T-helper 9 cell (primary cell): Measurements from ENCODE around the gene ELOA.
A peak's percentile ranks its signal among the peaks of the same experiment; 100 is the strongest.
"Not testable (repeated sequence)": the region's sequence is repeated elsewhere in the genome, so short reads cannot be mapped to it uniquely, and the experiment has no call there.

ENCODE experiments used
- DNase-seq: peaks from one replicate; pipeline ENCODE4 v3.0.0-alpha.2; 2020

ELOA gene

DNA sequence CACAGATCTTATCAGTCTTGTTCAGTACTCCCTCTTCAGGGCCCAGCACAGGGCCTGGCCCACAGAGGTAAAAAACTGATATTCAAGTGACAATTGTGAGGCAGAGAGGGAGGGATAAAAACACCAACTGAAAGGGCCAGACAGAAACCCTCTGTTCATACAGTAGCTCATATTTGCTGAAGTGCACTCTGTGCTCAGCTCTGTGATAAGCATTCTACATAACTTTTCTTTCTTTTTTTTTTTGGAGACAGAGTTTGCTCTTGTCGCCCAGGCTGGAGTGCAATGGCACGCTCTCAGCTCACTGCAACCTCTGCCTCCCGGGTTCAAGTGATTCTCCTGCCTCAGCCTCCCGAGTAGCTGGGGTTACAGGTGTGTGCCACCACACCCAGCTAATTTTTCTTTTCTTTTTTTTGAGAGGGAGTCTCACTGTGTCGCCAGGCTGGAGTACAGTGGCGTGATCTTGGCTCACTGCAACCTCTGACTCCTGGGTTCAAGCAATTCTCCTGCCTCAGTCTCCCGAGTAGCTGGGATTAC lies 59.6 kb downstream of the ELOA start:
- DNase-seq, result not testable (repeated sequence)

DNA sequence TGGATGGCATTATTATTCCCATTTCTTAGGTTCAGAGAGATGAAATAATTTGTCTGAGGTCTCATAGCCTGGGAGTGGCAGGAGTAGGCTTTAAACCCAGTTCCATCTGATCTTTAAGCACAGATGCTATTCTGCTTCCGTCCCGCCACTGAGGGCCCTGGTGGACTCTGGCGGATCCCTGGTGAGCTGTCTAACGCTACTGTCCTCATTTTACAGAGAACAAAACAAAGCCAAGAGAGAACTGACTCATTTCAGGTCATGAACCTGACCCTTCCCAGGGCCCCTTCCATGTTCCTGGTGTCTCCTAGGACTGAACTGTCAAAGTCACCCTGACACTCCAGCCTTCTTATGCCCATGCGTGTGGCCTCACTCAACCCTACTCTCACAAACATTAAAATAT lies 60.4 kb downstream of the ELOA start:
- no peak for DNase-seq

DNA sequence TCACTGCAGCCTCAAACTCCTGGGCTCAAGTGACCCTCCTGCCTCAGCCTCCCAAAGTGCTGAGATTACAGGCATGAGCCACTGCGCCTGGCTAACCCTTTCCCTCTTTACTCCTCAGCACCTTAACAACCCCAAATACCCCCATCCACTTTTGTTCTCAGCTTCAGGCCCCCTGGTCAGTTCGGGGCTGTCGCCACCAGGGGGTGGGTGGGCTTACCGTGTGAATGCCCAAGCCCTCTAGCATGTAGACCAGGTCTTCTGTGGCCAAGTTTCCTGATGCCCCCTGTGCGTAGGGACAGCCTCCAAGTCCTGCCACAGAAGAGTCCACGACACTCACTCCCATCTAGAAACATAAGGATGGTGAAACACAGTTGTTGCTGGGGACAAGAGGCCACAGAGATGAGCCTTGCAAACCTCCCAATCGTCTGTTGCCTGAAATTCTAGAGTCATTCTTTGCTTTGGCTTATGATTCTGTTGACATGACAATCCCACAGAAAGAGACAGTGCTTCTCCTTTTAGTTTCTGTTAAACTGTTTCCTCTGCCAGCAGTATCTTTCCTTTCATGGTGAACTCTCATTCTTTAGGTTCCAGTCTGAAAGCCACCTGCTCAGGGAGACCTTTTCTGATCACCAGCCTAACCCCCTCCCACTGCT lies 61.0 kb downstream of the ELOA start:
- no peak for DNase-seq

DNA sequence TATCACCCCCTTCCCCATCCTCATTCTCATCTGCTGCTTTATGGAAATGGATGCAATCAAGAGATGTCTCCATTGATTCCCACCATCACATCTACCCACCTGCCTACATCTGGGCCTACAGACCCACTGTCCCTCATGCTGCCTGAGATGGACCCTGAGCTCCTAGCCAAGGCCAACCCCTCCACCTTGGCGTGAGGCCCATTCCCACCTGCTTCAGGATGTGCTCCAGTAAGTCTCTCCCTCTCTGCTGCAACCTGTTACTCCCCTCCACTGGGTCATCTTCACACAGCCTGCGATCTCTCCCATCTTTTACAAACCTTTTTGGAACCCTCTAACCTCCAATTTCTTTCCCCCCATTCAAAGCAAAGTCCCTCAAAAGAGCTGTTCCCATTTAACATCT lies 61.8 kb downstream of the ELOA start:
- DNase-seq, result no peak

DNA sequence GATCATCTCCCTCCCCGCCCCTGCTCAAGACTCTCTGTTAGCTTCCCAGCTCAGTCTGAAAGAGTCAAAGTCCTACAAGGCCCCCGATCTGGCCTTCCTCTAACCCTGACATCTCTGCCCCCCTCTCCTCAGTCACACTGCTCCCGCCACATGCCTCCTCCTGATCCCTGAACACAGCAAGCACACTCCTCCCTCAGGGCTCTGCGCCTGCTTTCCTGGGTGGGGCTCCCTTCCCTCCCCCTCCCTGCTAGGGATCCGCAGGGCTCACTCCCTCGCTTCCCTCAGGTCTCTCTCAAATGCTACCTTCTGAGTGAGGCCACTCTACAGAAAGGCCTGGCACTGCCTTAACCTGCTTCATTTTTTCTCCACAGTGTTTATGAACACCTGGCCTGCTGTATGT lies 63.0 kb downstream of the ELOA start:
- DNase-seq, result no peak

DNA sequence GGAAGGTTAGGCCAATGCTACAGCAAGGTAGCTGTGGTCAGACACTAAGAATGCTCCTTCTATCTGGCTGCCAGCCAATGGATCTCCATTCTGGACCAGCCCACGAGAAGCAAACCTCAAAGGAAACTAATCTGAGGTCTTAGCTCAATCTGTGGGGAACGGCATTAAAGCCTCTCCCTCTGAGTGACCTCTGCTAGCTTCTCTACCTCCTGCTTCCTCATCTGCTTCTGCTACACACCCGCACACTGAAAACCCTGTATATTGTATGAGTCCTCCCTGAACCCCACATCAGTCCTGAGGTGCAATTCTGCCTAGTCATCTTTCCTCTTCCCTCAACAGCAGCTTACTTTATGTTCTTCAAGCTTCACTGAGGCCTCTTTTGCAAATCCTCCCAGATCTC lies 64.2 kb downstream of the ELOA start:
- no peak for DNase-seq

DNA sequence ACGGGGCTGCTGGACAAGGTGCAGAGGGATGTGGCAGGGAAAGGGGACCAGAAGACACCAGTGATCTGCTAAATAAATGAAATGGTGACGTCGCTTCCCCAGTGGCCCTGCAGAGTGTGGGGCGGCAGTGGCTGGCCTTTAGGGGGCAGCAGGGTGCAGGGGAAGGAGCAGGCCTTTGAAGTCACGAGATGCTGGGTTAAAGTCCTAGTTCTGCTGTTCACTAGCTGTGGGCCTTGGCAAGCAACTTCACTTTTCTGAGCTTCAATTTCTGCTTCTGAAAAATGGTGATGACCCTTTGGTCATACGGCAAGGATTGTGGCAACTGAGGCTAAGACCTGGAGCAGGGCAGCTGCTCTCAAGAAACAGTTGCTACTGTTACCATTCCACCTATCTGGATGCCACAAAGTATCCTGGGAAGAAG lies 66.5 kb downstream of the ELOA start:
- peak; percentile 74 for DNase-seq

DNA sequence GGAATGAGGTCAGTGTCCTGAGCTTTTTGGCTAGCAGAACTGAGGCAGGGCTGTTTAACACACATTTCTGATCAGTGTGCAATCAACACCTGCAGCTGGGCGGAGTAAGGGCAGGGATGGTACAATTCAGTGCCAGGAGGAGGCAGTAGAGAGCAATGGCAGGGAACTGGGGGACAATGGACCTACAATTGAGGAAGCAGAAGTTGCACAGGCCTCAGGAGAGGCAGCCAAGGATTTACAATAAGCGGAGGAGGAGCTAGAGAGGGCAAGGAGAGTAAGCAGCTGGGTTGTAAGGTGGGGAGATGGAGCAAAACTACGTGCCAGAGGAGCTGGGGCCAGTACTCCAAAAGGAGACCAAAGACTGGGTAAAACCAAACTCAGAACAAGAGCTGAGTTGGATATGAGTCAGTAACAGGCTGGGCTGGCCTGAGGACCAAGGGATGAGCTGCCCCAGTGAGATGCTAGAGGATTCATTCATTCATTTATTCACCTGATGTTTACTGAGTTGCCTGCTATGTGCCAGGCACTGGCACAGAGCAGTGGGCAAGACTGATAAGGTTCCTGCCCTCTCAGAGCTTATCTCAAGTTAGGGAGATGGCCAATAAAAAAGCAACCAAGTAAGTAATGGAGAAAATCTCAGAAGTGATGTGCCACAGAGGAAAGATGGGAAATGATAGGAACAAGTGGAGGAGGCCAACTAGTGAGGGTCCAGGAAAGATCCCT lies 67.7 kb downstream of the ELOA start:
- DNase-seq, result no peak
